ENCODE data around the gene PCDHA3. TPM values are rescaled to one million over a fixed set of nuclear protein-coding genes. Genes with fewer than 3 reads are reported as not detected.
"Not testable (repeated sequence)": the region's sequence is repeated elsewhere in the genome, so short reads cannot be mapped to it uniquely, and the experiment has no call there.

Gene PCDHA3
- total RNA-seq, 1 experiment from 2014 or later: not detected

DNA sequence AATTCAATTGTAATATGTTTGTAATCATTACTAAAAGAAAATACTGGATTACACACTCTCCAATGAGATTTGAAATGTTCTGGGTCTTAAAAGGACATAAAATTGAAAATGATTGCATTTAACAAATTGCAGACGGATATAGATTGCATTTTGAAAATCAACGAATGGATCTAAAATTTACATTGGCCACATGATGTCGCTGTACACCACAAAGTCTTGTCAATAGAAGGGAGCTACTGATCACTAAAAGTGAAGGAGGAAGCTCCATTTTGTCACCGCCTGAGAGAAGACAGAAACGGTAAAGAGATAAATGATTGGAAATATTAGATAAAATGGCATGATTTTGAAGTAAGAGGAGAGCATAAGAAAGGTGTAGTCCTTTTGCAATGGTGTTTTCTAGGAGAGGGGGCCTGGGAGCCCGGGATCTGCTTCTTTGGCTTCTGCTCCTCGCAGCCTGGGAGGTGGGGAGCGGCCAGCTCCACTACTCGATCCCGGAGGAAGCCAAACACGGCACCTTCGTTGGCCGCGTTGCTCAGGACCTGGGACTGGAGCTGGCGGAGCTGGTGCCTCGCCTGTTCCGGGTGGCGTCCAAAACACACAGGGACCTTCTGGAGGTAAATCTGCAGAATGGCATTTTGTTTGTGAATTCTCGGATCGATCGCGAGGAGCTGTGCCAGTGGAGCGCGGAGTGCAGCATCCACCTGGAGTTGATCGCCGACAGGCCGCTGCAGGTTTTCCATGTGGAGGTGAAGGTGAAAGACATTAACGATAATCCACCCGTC lies 14.8 kb upstream of the PCDHA3 start, which contains the start of gene PCDHA1:
TSS of gene PCDHA1 (plus strand) at position 236 of the 782 bp plus-strand sequence.
- no peak for DNase-seq
- Mint-ChIP-seq H3K36me3 (ENCODE audit: insufficient read depth in 1 of 3, low read depth in 3 of 3) (peaks cover 11 to 19% (median 18%) of the 10 kb centered on the region in 3 experiments), H3K4me3 (no peak within 1 kb of the TSS; a peak in 1 of 5 replicates), H3K4me1 (peaks cover 0 to 2% of the 10 kb centered on the region in 2 experiments; a peak in 1 of 4 replicates), H3K27ac (no peak within 1 kb of the TSS), H3K27me3 (ENCODE audit: low read depth) (no peaks in the 10 kb centered on the region), H3K9me3 (peaks cover 74 to 76% of the 10 kb centered on the region in 2 experiments)
- H3K4me2 ChIP-seq (ENCODE audit: insufficient read depth, insufficient read length, low read length): no peak within 1 kb of the TSS
- no peak within 1 kb of the TSS for H3K14ac ChIP-seq (ENCODE audit: insufficient read depth, low read length)
- H3K79me1 ChIP-seq (ENCODE audit: insufficient read depth, low read depth, low read length, poor library complexity, severe bottlenecking): no peaks in the 10 kb centered on the region
- peaks cover 9% of the 10 kb centered on the region for H3K9me3 ChIP-seq (ENCODE audit: control insufficient read depth, low read depth, low read length)
- no peak within 1 kb of the TSS for H3K9ac ChIP-seq (ENCODE audit: extremely low read depth, insufficient read length, low read length)
- H3K4me1 ChIP-seq (ENCODE audit: insufficient read depth, low read length): no peaks in the 10 kb centered on the region
- H4K5ac ChIP-seq (ENCODE audit: insufficient read length, low read depth, low read length): no peak within 1 kb of the TSS
- no peak within 1 kb of the TSS for H3K56ac ChIP-seq (ENCODE audit: insufficient read length, low read depth, low read length)
- H3K27me3 ChIP-seq (ENCODE audit: insufficient read depth, low read length): no peaks in the 10 kb centered on the region
- TF ChIP-seq, protein P1, sequence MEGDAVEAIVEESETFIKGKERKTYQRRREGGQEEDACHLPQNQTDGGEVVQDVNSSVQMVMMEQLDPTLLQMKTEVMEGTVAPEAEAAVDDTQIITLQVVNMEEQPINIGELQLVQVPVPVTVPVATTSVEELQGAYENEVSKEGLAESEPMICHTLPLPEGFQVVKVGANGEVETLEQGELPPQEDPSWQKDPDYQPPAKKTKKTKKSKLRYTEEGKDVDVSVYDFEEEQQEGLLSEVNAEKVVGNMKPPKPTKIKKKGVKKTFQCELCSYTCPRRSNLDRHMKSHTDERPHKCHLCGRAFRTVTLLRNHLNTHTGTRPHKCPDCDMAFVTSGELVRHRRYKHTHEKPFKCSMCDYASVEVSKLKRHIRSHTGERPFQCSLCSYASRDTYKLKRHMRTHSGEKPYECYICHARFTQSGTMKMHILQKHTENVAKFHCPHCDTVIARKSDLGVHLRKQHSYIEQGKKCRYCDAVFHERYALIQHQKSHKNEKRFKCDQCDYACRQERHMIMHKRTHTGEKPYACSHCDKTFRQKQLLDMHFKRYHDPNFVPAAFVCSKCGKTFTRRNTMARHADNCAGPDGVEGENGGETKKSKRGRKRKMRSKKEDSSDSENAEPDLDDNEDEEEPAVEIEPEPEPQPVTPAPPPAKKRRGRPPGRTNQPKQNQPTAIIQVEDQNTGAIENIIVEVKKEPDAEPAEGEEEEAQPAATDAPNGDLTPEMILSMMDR (conservative IDR thresholded peaks at IDR 0.05): peak; percentile 64
- no peak within 1 kb of the TSS for H2BK15ac ChIP-seq (ENCODE audit: low read depth, low read length)
- no peak within 1 kb of the TSS for H3K18ac ChIP-seq (ENCODE audit: insufficient read length, low read depth, low read length)
- no peak within 1 kb of the TSS for H4K91ac ChIP-seq (ENCODE audit: insufficient read length, low read depth, low read length)
- no peak within 1 kb of the TSS for H3T11ph ChIP-seq (ENCODE audit: low read length)
- no peaks in the 10 kb centered on the region for H3K79me2 ChIP-seq (ENCODE audit: insufficient read depth, low read length)
- no CpG with 5 or more reads among the region's 29 CpGs for WGBS (ENCODE audit: extremely low coverage, insufficient read length, low lambda C conversion rate)
- H3K4ac ChIP-seq (ENCODE audit: low read depth, low read length): no peak within 1 kb of the TSS
- H2BK20ac ChIP-seq (ENCODE audit: low read depth, low read length, poor library complexity, severe bottlenecking): no peak within 1 kb of the TSS
- no peak within 1 kb of the TSS for H2BK12ac ChIP-seq (ENCODE audit: insufficient read length, low read depth, low read length)
- no peaks in the 10 kb centered on the region for H4K20me1 ChIP-seq (ENCODE audit: control insufficient read depth, insufficient read depth, insufficient read length)
- no peaks in the 10 kb centered on the region for H3K23me2 ChIP-seq (ENCODE audit: insufficient read length, low read depth, low read length, poor library complexity, severe bottlenecking)
- no peak within 1 kb of the TSS for H4K8ac ChIP-seq (replicated peaks; ENCODE audit: insufficient read length, low read depth, low read length)
- no peak within 1 kb of the TSS for H2AFZ ChIP-seq (ENCODE audit: low read length)
- H3K27ac ChIP-seq (ENCODE audit: insufficient read length, low read depth, low read length): no peak within 1 kb of the TSS
- no peak within 1 kb of the TSS for H2BK5ac ChIP-seq (ENCODE audit: insufficient read length, low read length)
- no peak within 1 kb of the TSS for H3K23ac ChIP-seq (ENCODE audit: insufficient read length, low read depth, low read length)
- H2AK5ac ChIP-seq (ENCODE audit: insufficient read length, low read length): no peak within 1 kb of the TSS
- no peak within 1 kb of the TSS for H2BK120ac ChIP-seq (ENCODE audit: low read depth, low read length, poor library complexity, severe bottlenecking)

DNA sequence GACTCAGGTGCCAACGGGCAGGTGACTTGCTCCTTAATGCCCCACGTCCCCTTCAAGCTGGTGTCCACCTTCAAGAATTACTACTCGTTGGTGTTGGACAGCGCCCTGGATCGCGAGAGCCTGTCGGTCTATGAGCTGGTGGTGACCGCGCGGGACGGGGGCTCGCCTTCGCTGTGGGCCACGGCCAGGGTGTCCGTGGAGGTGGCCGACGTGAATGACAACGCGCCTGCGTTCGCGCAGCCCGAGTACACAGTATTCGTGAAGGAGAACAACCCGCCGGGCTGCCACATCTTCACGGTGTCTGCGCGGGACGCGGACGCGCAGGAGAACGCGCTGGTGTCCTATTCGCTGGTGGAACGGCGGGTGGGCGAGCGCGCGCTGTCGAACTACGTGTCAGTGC lies 13.4 kb upstream of the PCDHA3 start:
- H3K27ac ChIP-seq (ENCODE audit: insufficient read length, low read depth, low read length); H3K9me3 ChIP-seq (ENCODE audit: control insufficient read depth, low read depth, low read length); H2BK15ac ChIP-seq (ENCODE audit: low read depth, low read length); H3K14ac ChIP-seq (ENCODE audit: insufficient read depth, low read length); H4K20me1 ChIP-seq (ENCODE audit: control insufficient read depth, insufficient read depth, insufficient read length); H2BK12ac ChIP-seq (ENCODE audit: insufficient read length, low read depth, low read length); H3K4me3 Mint-ChIP-seq; H3K9ac ChIP-seq (ENCODE audit: extremely low read depth, insufficient read length, low read length); H2BK120ac ChIP-seq (ENCODE audit: low read depth, low read length, poor library complexity, severe bottlenecking); H3K79me1 ChIP-seq (ENCODE audit: insufficient read depth, low read depth, low read length, poor library complexity, severe bottlenecking); H2BK20ac ChIP-seq (ENCODE audit: low read depth, low read length, poor library complexity, severe bottlenecking); H3K4me1 ChIP-seq (ENCODE audit: insufficient read depth, low read length); H2AFZ ChIP-seq (ENCODE audit: low read length); H3K23me2 ChIP-seq (ENCODE audit: insufficient read length, low read depth, low read length, poor library complexity, severe bottlenecking); H4K5ac ChIP-seq (ENCODE audit: insufficient read length, low read depth, low read length); DNase-seq; H2BK5ac ChIP-seq (ENCODE audit: insufficient read length, low read length); H3K56ac ChIP-seq (ENCODE audit: insufficient read length, low read depth, low read length); H3K18ac ChIP-seq (ENCODE audit: insufficient read length, low read depth, low read length); H3T11ph ChIP-seq (ENCODE audit: low read length); H3K4me2 ChIP-seq (ENCODE audit: insufficient read depth, insufficient read length, low read length); H3K27me3 Mint-ChIP-seq (ENCODE audit: low read depth); H3K4me1 Mint-ChIP-seq; H2AK5ac ChIP-seq (ENCODE audit: insufficient read length, low read length); H4K91ac ChIP-seq (ENCODE audit: insufficient read length, low read depth, low read length); H3K27ac Mint-ChIP-seq; H4K8ac ChIP-seq (replicated peaks; ENCODE audit: insufficient read length, low read depth, low read length); H3K4ac ChIP-seq (ENCODE audit: low read depth, low read length); H3K23ac ChIP-seq (ENCODE audit: insufficient read length, low read depth, low read length); H3K27me3 ChIP-seq (ENCODE audit: insufficient read depth, low read length); H3K79me2 ChIP-seq (ENCODE audit: insufficient read depth, low read length): not testable (repeated sequence)
- peaks cover 69 to 73% of the 10 kb centered on the region in 2 experiments for H3K9me3 Mint-ChIP-seq
- peaks cover 11 to 19% (median 17%) of the 10 kb centered on the region in 3 experiments for H3K36me3 Mint-ChIP-seq (ENCODE audit: insufficient read depth in 1 of 3, low read depth in 3 of 3)
- WGBS (ENCODE audit: extremely low coverage, insufficient read length, low lambda C conversion rate): no CpG with 5 or more reads among the region's 44 CpGs
